HL-60/S4 (cell line): ENCODE measurements around the gene TMCC2.
"Not testable (repeated sequence)": the region's sequence is repeated elsewhere in the genome, so short reads cannot be mapped to it uniquely, and the experiment has no call there.

ENCODE experiments used
- in situ Hi-C: fragments of 300-500 bp; cut with MboI; formaldehyde crosslinking; loops from 2 replicates; pipeline ENCODE4 v1.14.3; 2022; ENCODE audit warnings: low sequenced_read_pairs

TMCC2 gene

GRCh38 chr1:205211839-205212536 lies 15.8 kb upstream of the TMCC2 start:
- in situ Hi-C loops: no loop called here

GRCh38 chr1:205214756-205215155 lies 13.0 kb upstream of the TMCC2 start:
- in situ Hi-C loops: no loop called here

GRCh38 chr1:205216588-205216987 lies 11.2 kb upstream of the TMCC2 start:
- in situ Hi-C loops: no loop called here

GRCh38 chr1:205217418-205217817 lies 10.3 kb upstream of the TMCC2 start:
- in situ Hi-C loops: no loop called here

GRCh38 chr1:205220421-205220820 lies 7.3 kb upstream of the TMCC2 start:
- in situ Hi-C loops: no loop called here

- in situ Hi-C loops: no loop called here
Observed at GRCh38 chr1:205224736-205225135, 3.0 kb upstream of the TMCC2 start.

- in situ Hi-C loops: no loop called here
Observed at GRCh38 chr1:205225901-205226765, 1.6 kb upstream of the TMCC2 start.

- in situ Hi-C loops: no loop called here
Observed at GRCh38 chr1:205226868-205227583, 720 bp upstream of the TMCC2 start.

GRCh38 chr1:205228093-205228521 lies 361 bp downstream of the TMCC2 start:
- in situ Hi-C loops: no loop called here

GRCh38 chr1:205229399-205229871 lies 1.7 kb downstream of the TMCC2 start:
- in situ Hi-C loops: no loop called here

- in situ Hi-C loops: no loop called here
Observed at GRCh38 chr1:205229916-205230700, 2.4 kb downstream of the TMCC2 start.

- in situ Hi-C loops: no loop called here
Observed at GRCh38 chr1:205230982-205231381, 3.2 kb downstream of the TMCC2 start.

GRCh38 chr1:205232127-205232820 lies 4.5 kb downstream of the TMCC2 start:
- in situ Hi-C loops: no loop called here

- in situ Hi-C loops: no loop called here
Observed at GRCh38 chr1:205232945-205233397, 5.2 kb downstream of the TMCC2 start.

GRCh38 chr1:205233986-205234385 lies 6.2 kb downstream of the TMCC2 start:
- in situ Hi-C loops: not testable (repeated sequence)

- in situ Hi-C loops: no loop called here
Observed at GRCh38 chr1:205235951-205236350, 8.2 kb downstream of the TMCC2 start.

GRCh38 chr1:205236526-205236925 lies 8.8 kb downstream of the TMCC2 start:
- in situ Hi-C loops: no loop called here

- in situ Hi-C loops: no loop called here
Observed at GRCh38 chr1:205236951-205237475, 9.3 kb downstream of the TMCC2 start.
